Panc1 (cell line): Measurements from ENCODE around the gene LMF1.

Experiments
- CTCF ChIP-seq: fragments of 450-650 bp; IDR thresholded peaks from 2 replicates; pipeline ENCODE4 v1.5.1; 2017; ENCODE audit warnings: mild to moderate bottlenecking
- REST ChIP-seq, 2 experiments: IDR thresholded peaks; 2 replicates each; pipeline ENCODE4 v1.6.1; 2011 to 2012; ENCODE audit warnings: low read depth in 2 of 2, control low read depth in 1 of 2, low read length in 1 of 2, mild to moderate bottlenecking in 1 of 2, moderate library complexity in 1 of 2; ENCODE audit not compliant: insufficient read depth in 1 of 2

GRCh38 chr16:920717-921116, 50.1 kb downstream of the LMF1 start:
- no peak for TF ChIP-seq REST (IDR thresholded peaks at IDR 0.05; ENCODE audit: insufficient read depth in 1 of 2, low read depth in 2 of 2, low read length in 1 of 2)
- no peak for TF ChIP-seq CTCF
